8988T (cell line): ENCODE results near the gene PI4KA.

Experiments used
- DNase-seq: peaks from one replicate; pipeline ENCODE4 v3.0.0; 2011

The PI4KA gene

GRCh38 chr22:20792221-20792965, 66.2 kb downstream of the PI4KA start:
- DNase-seq: no peak

GRCh38 chr22:20788627-20789344, 69.8 kb downstream of the PI4KA start:
- DNase-seq: no peak

GRCh38 chr22:20787746-20788626, 70.6 kb downstream of the PI4KA start:
- DNase-seq: no peak

- DNase-seq: no peak
Measured at GRCh38 chr22:20787223-20787622, 71.4 kb downstream of the PI4KA start.

GRCh38 chr22:20786536-20786979, 72.1 kb downstream of the PI4KA start:
- no peak for DNase-seq

GRCh38 chr22:20786048-20786447, 72.6 kb downstream of the PI4KA start:
- DNase-seq: no peak

GRCh38 chr22:20785415-20785814, 73.2 kb downstream of the PI4KA start:
- no peak for DNase-seq

GRCh38 chr22:20783844-20784723, 74.5 kb downstream of the PI4KA start:
- DNase-seq: no peak

GRCh38 chr22:20783300-20783673, 75.3 kb downstream of the PI4KA start:
- DNase-seq: no peak

GRCh38 chr22:20782596-20783299, 75.9 kb downstream of the PI4KA start:
- DNase-seq: no peak

- DNase-seq: no peak
Measured at GRCh38 chr22:20782083-20782482, 76.5 kb downstream of the PI4KA start.

- no peak for DNase-seq
Measured at GRCh38 chr22:20781272-20781990, 77.2 kb downstream of the PI4KA start.

- DNase-seq: no peak
Measured at GRCh38 chr22:20779818-20780158, 78.8 kb downstream of the PI4KA start.

- DNase-seq: no peak
Measured at GRCh38 chr22:20779014-20779817, 79.4 kb downstream of the PI4KA start.

- DNase-seq: no peak
Measured at GRCh38 chr22:20777420-20778177, 81.0 kb downstream of the PI4KA start.

GRCh38 chr22:20776624-20777405, 81.8 kb downstream of the PI4KA start:
- no peak for DNase-seq

GRCh38 chr22:20775342-20775895, 83.2 kb downstream of the PI4KA start:
- DNase-seq: no peak

GRCh38 chr22:20774882-20775281, 83.7 kb downstream of the PI4KA start:
- DNase-seq: no peak
